HepG2 (cell line): ENCODE results near the gene STAG3. TPM values are rescaled to one million over a fixed set of nuclear protein-coding genes. Genes with fewer than 3 reads are reported as not detected.
A peak's percentile ranks its signal among the peaks of the same experiment; 100 is the strongest.

Source experiments
- ATF4 ChIP-seq, 2 experiments: fragments of 450-650 bp in 1 of 2; sonication (generic) in 1 of 2; formaldehyde crosslinking; IDR thresholded peaks; 2 replicates each; pipeline versions ENCODE4 v1.5.0 to v1.8.0; 2020 to 2022; ENCODE audit warnings: mild to moderate bottlenecking in 1 of 2, missing genetic modification reagents in 1 of 2
- E2F5 ChIP-seq: sonication (generic); formaldehyde crosslinking; conservative IDR thresholded peaks from 2 replicates; pipeline ENCODE4 v1.4.0; 2020; ENCODE audit warnings: missing genetic modification reagents
- MAX ChIP-seq: IDR thresholded peaks from 2 replicates; pipeline ENCODE4 v1.6.1; 2012; ENCODE audit warnings: inconsistent platforms
- MZF1 ChIP-seq: sonication (generic); formaldehyde crosslinking; IDR thresholded peaks from 2 replicates; pipeline ENCODE4 v1.8.1; 2023; ENCODE audit warnings: mild to moderate bottlenecking, missing genetic modification reagents, borderline replicate concordance
- RBFOX2 ChIP-seq: fragments of 200-400 bp; formaldehyde crosslinking; IDR thresholded peaks from 2 replicates; pipeline ENCODE4 v1.6.1; 2017; ENCODE audit warnings: low read depth, mild to moderate bottlenecking, low read length
- SMC3 ChIP-seq: IDR thresholded peaks from 2 replicates; pipeline ENCODE4 v1.6.1; 2011; ENCODE audit warnings: low read length, improper control_type of control experiment
- SMYD3 ChIP-seq: sonication (generic); formaldehyde crosslinking; IDR thresholded peaks from 2 replicates; pipeline ENCODE4 v1.8.1; 2023; ENCODE audit warnings: mild to moderate bottlenecking, missing genetic modification reagents
- SNAPC5 ChIP-seq: sonication (generic); formaldehyde crosslinking; IDR thresholded peaks from 2 replicates; pipeline ENCODE4 v1.8.1; 2023; ENCODE audit warnings: mild to moderate bottlenecking, missing genetic modification reagents, borderline replicate concordance
- SP4 ChIP-seq: sonication (generic); formaldehyde crosslinking; IDR thresholded peaks from 2 replicates; pipeline ENCODE4 v1.8.1; 2023; ENCODE audit warnings: mild to moderate bottlenecking, missing genetic modification reagents
- STAT6 ChIP-seq: sonication (generic); formaldehyde crosslinking; IDR thresholded peaks from 2 replicates; pipeline ENCODE4 v1.4.0; 2020; ENCODE audit warnings: missing genetic modification reagents, mild to moderate bottlenecking, borderline replicate concordance
- ZFP37 ChIP-seq: sonication (generic); formaldehyde crosslinking; IDR thresholded peaks from 2 replicates; pipeline ENCODE4 v1.4.0; 2020; ENCODE audit warnings: missing genetic modification reagents, borderline replicate concordance
- ZIK1 ChIP-seq: sonication (generic); formaldehyde crosslinking; IDR thresholded peaks from 2 replicates; pipeline ENCODE4 v1.5.0; 2020; ENCODE audit warnings: mild to moderate bottlenecking, low read depth, missing genetic modification reagents, borderline replicate concordance
- ZNF780A ChIP-seq: sonication (generic); formaldehyde crosslinking; IDR thresholded peaks from 2 replicates; pipeline ENCODE4 v1.8.0; 2022; ENCODE audit warnings: mild to moderate bottlenecking, missing genetic modification reagents, moderate library complexity
- ZNF800 ChIP-seq: sonication (generic); formaldehyde crosslinking; IDR thresholded peaks from 2 replicates; pipeline ENCODE4 v1.4.0; 2020; ENCODE audit warnings: missing genetic modification reagents
- polyA plus RNA-seq, 8 experiments: library from polyadenylated mRNA; depleted of rRNA in 3 of 8; stranded (reverse) in 7 of 8; unstranded in 1 of 8; fragments of >200 nt; fragmentation: Illumina TruSeq in 4 of 8; extraction: Trizol in 4 of 8; gene quantifications; 2 replicates each; pipeline versions ENCODE4 v1.2.1 to v1.2.3, GENCODE V29; 2011 to 2016; ENCODE audit warnings: low read depth in 4 of 8, missing spikeins in 1 of 8, mixed read lengths in 1 of 8; ENCODE audit not compliant: insufficient read depth in 1 of 8
- total RNA-seq, 5 experiments: library from RNA; depleted of rRNA; stranded (reverse); fragments of >200 nt; fragmentation: Illumina TruSeq; extraction: Trizol; gene quantifications; 2 replicates each; pipeline ENCODE4 v1.2.3, GENCODE V29; 2016; ENCODE audit warnings: low read depth in 1 of 5

STAG3 gene
- total and polyA plus RNA-seq, 2 of the 13 experiments (the other 11 are each of a cell fraction or from before 2014, with no cell fraction given) = 0.09 to 0.33 TPM

- no peak for TF ChIP-seq ZFP37
- peak; percentile 61 for TF ChIP-seq RBFOX2
- TF ChIP-seq SNAPC5 (CRISPR knock-in tag) = no peak
- TF ChIP-seq E2F5 (CRISPR knock-in tag) = no peak
- no peak for TF ChIP-seq SMC3
- TF ChIP-seq MAX = no peak
- TF ChIP-seq ATF4 (CRISPR knock-in tag; IDR thresholded peaks at IDR 0.05) = no peak
- TF ChIP-seq SP4 (CRISPR knock-in tag) = no peak
- TF ChIP-seq ZNF800 (CRISPR knock-in tag) = no peak
- no peak for TF ChIP-seq STAT6
- TF ChIP-seq MZF1 (CRISPR knock-in tag) = no peak
- no peak for TF ChIP-seq ZNF780A (CRISPR knock-in tag)
- no peak for TF ChIP-seq SMYD3 (CRISPR knock-in tag)
- no peak for TF ChIP-seq ZIK1 (CRISPR knock-in tag)
Observed at GRCh38 chr7:100152937-100153666, 24.6 kb upstream of the STAG3 start (continued).
